Fibroblast of lung (primary cell): ENCODE measurements around the gene RETSAT.
"Not testable (repeated sequence)": the region's sequence is repeated elsewhere in the genome, so short reads cannot be mapped to it uniquely, and the experiment has no call there.

Experiments
- EZH2 ChIP-seq: IDR thresholded peaks from 2 replicates; pipeline ENCODE4 v1.5.1; 2012; ENCODE audit warnings: low read length, control low read depth, mild to moderate bottlenecking; ENCODE audit errors: missing control alignments
- TF ChIP-seq, protein P1 (sequence below), 2 donors: IDR thresholded peaks in 1 of 2; conservative IDR thresholded peaks in 1 of 2; 1 replicate in 1 of 2; 2 replicates in 1 of 2; pipeline ENCODE4 v1.5.1; 2011 to 2012; ENCODE audit warnings: low read length in 2 of 2, control low read depth in 1 of 2, inconsistent platforms in 1 of 2, low read depth in 1 of 2, mild to moderate bottlenecking in 1 of 2

DNA sequence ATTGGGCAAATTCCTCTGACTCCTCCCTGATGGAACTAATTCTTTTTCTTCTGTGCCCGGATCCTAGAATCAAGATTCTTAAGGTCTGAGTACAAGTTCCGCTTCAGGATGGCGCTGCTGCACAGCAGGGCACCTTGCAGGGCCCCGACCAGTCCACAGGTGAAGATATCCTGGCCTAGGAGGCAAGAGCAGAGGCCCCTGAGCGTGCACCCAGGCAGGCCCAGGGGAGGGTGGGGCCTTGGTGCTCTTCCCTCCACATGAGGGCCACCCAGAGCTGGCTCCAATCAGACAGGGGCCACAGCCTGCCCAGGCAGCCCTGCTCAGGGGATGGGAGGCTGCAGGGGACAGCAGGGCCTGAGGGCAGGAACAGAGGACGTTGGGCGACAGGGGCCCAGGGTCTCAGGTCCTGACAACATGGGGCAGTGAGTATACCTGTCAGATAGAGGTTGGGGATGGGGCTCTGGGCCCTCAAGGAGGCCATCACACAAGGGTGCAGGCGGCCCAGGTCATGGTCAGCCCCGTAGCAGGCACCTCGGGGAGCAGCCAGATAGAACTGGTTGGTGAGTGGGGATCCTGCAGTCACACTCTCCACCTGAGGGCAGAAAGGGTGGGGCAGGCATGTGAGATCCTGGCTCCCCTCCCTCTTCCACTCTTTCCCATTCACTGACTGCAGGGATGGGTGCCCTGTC, 11.0 kb downstream of the RETSAT start:
- TF ChIP-seq EZH2, result not testable (repeated sequence)
- TF ChIP-seq, protein P1, sequence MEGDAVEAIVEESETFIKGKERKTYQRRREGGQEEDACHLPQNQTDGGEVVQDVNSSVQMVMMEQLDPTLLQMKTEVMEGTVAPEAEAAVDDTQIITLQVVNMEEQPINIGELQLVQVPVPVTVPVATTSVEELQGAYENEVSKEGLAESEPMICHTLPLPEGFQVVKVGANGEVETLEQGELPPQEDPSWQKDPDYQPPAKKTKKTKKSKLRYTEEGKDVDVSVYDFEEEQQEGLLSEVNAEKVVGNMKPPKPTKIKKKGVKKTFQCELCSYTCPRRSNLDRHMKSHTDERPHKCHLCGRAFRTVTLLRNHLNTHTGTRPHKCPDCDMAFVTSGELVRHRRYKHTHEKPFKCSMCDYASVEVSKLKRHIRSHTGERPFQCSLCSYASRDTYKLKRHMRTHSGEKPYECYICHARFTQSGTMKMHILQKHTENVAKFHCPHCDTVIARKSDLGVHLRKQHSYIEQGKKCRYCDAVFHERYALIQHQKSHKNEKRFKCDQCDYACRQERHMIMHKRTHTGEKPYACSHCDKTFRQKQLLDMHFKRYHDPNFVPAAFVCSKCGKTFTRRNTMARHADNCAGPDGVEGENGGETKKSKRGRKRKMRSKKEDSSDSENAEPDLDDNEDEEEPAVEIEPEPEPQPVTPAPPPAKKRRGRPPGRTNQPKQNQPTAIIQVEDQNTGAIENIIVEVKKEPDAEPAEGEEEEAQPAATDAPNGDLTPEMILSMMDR (conservative IDR thresholded peaks at IDR 0.05 in 1 of 2, IDR thresholded peaks at IDR 0.05 in 1 of 2; ENCODE audit: low read depth in 1 of 2, low read length in 2 of 2), result not testable (repeated sequence)
